KMS-11 (cell line): Measurements from ENCODE around the gene PDGFRA.

Experiments used
- H2AFZ ChIP-seq: fragments of 200-600 bp; sonication (generic); 2 replicates; pipeline ENCODE4 v1.6.1; 2016; ENCODE audit warnings: antibody characterized with exemption, mixed run types, low read depth
- H3K27ac ChIP-seq: fragments of 200-600 bp; sonication (generic); 2 replicates; pipeline ENCODE4 v1.6.1; 2016; ENCODE audit warnings: mild to moderate bottlenecking, mixed run types
- H3K27me3 ChIP-seq: fragments of 200-600 bp; sonication (generic); 2 replicates; pipeline ENCODE4 v1.6.1; 2017; ENCODE audit warnings: mild to moderate bottlenecking, low read depth, mixed run types, moderate library complexity; ENCODE audit not compliant: insufficient read depth
- H3K36me3 ChIP-seq: fragments of 200-600 bp; sonication (generic); 2 replicates; pipeline ENCODE4 v1.6.1; 2017; ENCODE audit warnings: mild to moderate bottlenecking, mixed run types; ENCODE audit not compliant: insufficient read depth
- H3K4me1 ChIP-seq: fragments of 200-600 bp; sonication (generic); 2 replicates; pipeline ENCODE4 v1.6.1; 2016; ENCODE audit warnings: mild to moderate bottlenecking, low read depth, mixed run types; ENCODE audit not compliant: poor library complexity, severe bottlenecking
- H3K4me2 ChIP-seq: fragments of 200-600 bp; sonication (generic); 2 replicates; pipeline ENCODE4 v1.7.0; 2016; ENCODE audit warnings: mild to moderate bottlenecking, mixed run types
- H3K4me3 ChIP-seq: fragments of 200-600 bp; sonication (generic); IDR thresholded peaks from 2 replicates; pipeline ENCODE4 v1.6.1; 2017; ENCODE audit warnings: low read depth, low read length, mixed read lengths; ENCODE audit not compliant: insufficient read depth
- H3K79me2 ChIP-seq: fragments of 200-600 bp; sonication (generic); 2 replicates; pipeline ENCODE4 v1.6.1; 2016; ENCODE audit warnings: low read depth, mixed run types; ENCODE audit not compliant: insufficient read depth
- H3K9ac ChIP-seq: fragments of 200-600 bp; sonication (generic); 2 replicates; pipeline ENCODE4 v1.6.1; 2016; ENCODE audit warnings: mild to moderate bottlenecking, mixed run types
- H4K20me1 ChIP-seq: fragments of 200-600 bp; sonication (generic); 2 replicates; pipeline ENCODE4 v1.6.1; 2016; ENCODE audit warnings: mild to moderate bottlenecking, mixed run types; ENCODE audit not compliant: insufficient read depth
- CTCF ChIP-seq: fragments of 200-600 bp; sonication (generic); conservative IDR thresholded peaks from 2 replicates; pipeline ENCODE4 v1.6.1; 2017; ENCODE audit warnings: low read depth, mild to moderate bottlenecking, antibody characterized with exemption, low read length, moderate library complexity, mixed read lengths

The PDGFRA gene

DNA sequence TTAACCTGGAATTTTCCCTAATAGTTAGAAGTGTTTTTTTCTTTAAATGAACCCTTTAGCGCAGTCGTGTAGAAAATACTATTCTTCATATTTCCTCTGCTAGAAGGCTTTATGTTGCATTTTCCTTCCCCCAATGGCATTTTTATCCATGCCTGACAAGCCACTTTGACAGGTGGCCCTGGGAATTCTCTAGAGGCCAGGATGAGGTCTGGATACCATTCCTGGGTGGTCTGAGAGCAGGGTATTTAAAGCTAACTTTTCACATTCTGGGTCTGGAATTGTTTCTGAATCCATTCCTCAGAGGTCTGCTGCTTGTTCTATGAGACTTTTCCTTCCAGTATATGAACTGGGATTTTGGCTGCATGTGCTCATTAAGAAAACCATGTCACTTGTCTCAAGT is 31.2 kb upstream of the PDGFRA start:
- Histone ChIP-seq H3K4me2 (no peak overlapping the region), H3K4me1 (no peaks in the 10 kb centered on the region)

GRCh38 chr4:54199919-54200318 is 29.2 kb upstream of the PDGFRA start:
- Histone ChIP-seq H3K4me2 (no peak overlapping the region), H2AFZ (no peak overlapping the region), H3K79me2 (no peaks in the 10 kb centered on the region), H3K4me3 (no peak overlapping the region), H4K20me1 (no peaks in the 10 kb centered on the region), H3K27me3 (no peaks in the 10 kb centered on the region), H3K4me1 (no peaks in the 10 kb centered on the region), H3K36me3 (no peaks in the 10 kb centered on the region), H3K27ac (no peak overlapping the region), H3K9ac (no peak overlapping the region)
- no peak for TF ChIP-seq CTCF

More for the DNA sequence above, 31.2 kb upstream of the PDGFRA start:
- Histone ChIP-seq H3K4me3 (no peak overlapping the region), H2AFZ (no peak overlapping the region), H3K36me3 (no peaks in the 10 kb centered on the region), H3K27me3 (no peaks in the 10 kb centered on the region), H3K27ac (no peak overlapping the region), H3K79me2 (no peaks in the 10 kb centered on the region), H4K20me1 (no peaks in the 10 kb centered on the region), H3K9ac (no peak overlapping the region)
- no peak for TF ChIP-seq CTCF

DNA sequence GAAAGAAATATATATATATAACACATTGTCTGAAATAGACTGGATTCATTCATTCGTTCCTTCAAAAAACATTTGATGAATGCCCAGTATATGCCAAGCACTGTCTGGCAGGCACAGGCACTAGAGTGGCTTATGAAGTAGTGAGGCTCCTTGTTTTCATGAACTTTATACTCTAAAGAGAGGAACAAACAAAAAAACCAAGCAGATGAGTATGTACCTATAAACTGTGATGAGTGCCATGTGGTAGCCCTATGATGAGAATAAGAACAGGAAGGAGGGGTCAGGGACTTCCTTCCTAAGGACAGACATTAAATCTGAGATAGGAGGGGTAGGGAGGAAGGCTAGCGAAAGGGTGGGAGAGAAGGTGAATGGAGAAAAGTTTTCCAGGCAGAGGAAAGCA is 19.5 kb upstream of the PDGFRA start:
- Histone ChIP-seq H3K36me3 (no peaks in the 10 kb centered on the region), H4K20me1 (no peaks in the 10 kb centered on the region), H3K27ac (no peak overlapping the region), H3K27me3 (no peaks in the 10 kb centered on the region), H3K79me2 (no peaks in the 10 kb centered on the region), H3K4me3 (no peak overlapping the region), H3K9ac (no peak overlapping the region), H3K4me1 (no peaks in the 10 kb centered on the region), H2AFZ (no peak overlapping the region), H3K4me2 (no peak overlapping the region)
- no peak for TF ChIP-seq CTCF

- Histone ChIP-seq H3K4me1 (no peaks in the 10 kb centered on the region), H3K27me3 (no peaks in the 10 kb centered on the region), H2AFZ (no peak overlapping the region), H3K9ac (no peak overlapping the region), H3K27ac (no peak overlapping the region), H3K36me3 (no peaks in the 10 kb centered on the region), H3K4me2 (no peak overlapping the region), H3K79me2 (no peaks in the 10 kb centered on the region), H3K4me3 (no peak overlapping the region), H4K20me1 (no peaks in the 10 kb centered on the region)
- no peak for TF ChIP-seq CTCF
Measured at GRCh38 chr4:54213001-54213400, 16.1 kb upstream of the PDGFRA start.
